HCT116 (cell line): ENCODE measurements around the gene OIP5. TPM values are rescaled to one million over a fixed set of nuclear protein-coding genes. Genes with fewer than 3 reads are reported as not detected.

Experiments
- ATAC-seq: fragments of 200-7000 bp; cut with Tn5 transposase; 2 replicates; pipeline ENCODE4 v1.9.1; 2020; ENCODE audit warnings: mild to moderate bottlenecking, moderate library complexity
- BruUV-seq: library from RNA; stranded (reverse); fragments of 400-500 nt; replicated peaks from 2 replicates; lab custom pipeline; 2021; lab: Mats Ljungman, UMichigan
- CTCF ChIA-PET: fragments of 300-600 bp; sonication (Branson Sonifier 250); formaldehyde crosslinking; loops from one replicate; lab custom pipeline; 2021; ENCODE audit warnings: antibody characterized with exemption; lab: Charles Lee
- POLR2A ChIA-PET: fragments of 300-600, 350-600 bp; sonication (Branson Sonifier 250); formaldehyde crosslinking; loops from one replicate; lab custom pipeline; 2021; ENCODE audit warnings: antibody characterized with exemption; lab: Charles Lee
- RAD21 ChIA-PET, 2 experiments: fragments of 300-600 bp; sonication (Branson Sonifier 250); formaldehyde crosslinking; loops; one replicate each; lab custom pipeline; 2023; ENCODE audit warnings: low total read pairs in 2 of 2; ENCODE audit not compliant: uncharacterized antibody in 2 of 2, unreplicated experiment in 2 of 2, low non-redundant PET in 1 of 2; lab: Charles Lee
- DNase-seq: peaks from one replicate; pipeline ENCODE4 v3.0.0-alpha.2; 2010; ENCODE audit warnings: low read depth, low spot score
- H2AFZ ChIP-seq: fragments of 200-600 bp; shearing (Covaris generic), sonication (generic); 2 replicates; pipeline ENCODE4 v1.6.1; 2017; ENCODE audit warnings: low read depth, mixed run types, mixed read lengths, antibody characterized with exemption, low read length; ENCODE audit not compliant: poor library complexity, severe bottlenecking
- H3K27ac ChIP-seq: 2 replicates; pipeline ENCODE4 v1.5.1; 2012; ENCODE audit warnings: low read depth, low read length
- H3K27me3 ChIP-seq: fragments of 200-600 bp; sonication (generic); 2 replicates; pipeline ENCODE4 v1.6.1; 2016; ENCODE audit warnings: mixed run types, low read length, mixed read lengths; ENCODE audit not compliant: insufficient read depth
- H3K36me3 ChIP-seq, 2 experiments: fragments of 200-500 bp in 1 of 2; fragments of 200-600 bp in 1 of 2; sonication (Bioruptor generic) in 1 of 2; sonication (generic) in 1 of 2; 2 replicates each; pipeline versions ENCODE4 v1.5.1 to v1.6.1; 2014 to 2016; ENCODE audit warnings: low read length in 2 of 2, inconsistent platforms in 1 of 2, mixed read lengths in 1 of 2, mixed run types in 1 of 2; ENCODE audit not compliant: insufficient read depth in 2 of 2, control insufficient read depth in 1 of 2
- H3K4me1 ChIP-seq, 2 experiments: fragments of 200-600 bp in 1 of 2; sonication (generic) in 1 of 2; 2 replicates each; pipeline versions ENCODE4 v1.5.1 to v1.6.1; 2012 to 2017; ENCODE audit warnings: low read length in 2 of 2, inconsistent platforms in 1 of 2, mild to moderate bottlenecking in 1 of 2, mixed read lengths in 1 of 2, mixed run types in 1 of 2, moderate library complexity in 1 of 2; ENCODE audit not compliant: insufficient read depth in 2 of 2, control insufficient read depth in 1 of 2
- H3K4me2 ChIP-seq: fragments of 200-600 bp; sonication (generic); 2 replicates; pipeline ENCODE4 v1.6.1; 2017; ENCODE audit warnings: mixed run types, low read length, mixed read lengths
- H3K4me3 ChIP-seq, 2 experiments: fragments of 200-600 bp in 1 of 2; sonication (generic) in 1 of 2; replicated peaks in 1 of 2; 2 replicates each; pipeline ENCODE4 v1.5.1; 2011 to 2016; ENCODE audit warnings: low read length in 2 of 2, control low read depth in 1 of 2, low read depth in 1 of 2, mild to moderate bottlenecking in 1 of 2, mixed read lengths in 1 of 2, mixed run types in 1 of 2
- H3K79me2 ChIP-seq: fragments of 200-600 bp; sonication (generic); 2 replicates; pipeline ENCODE4 v1.6.1; 2017; ENCODE audit warnings: mild to moderate bottlenecking, mixed run types, low read length, moderate library complexity, mixed read lengths; ENCODE audit not compliant: insufficient read depth
- H3K9ac ChIP-seq: fragments of 200-600 bp; sonication (generic); 2 replicates; pipeline ENCODE4 v1.6.1; 2016; ENCODE audit warnings: low read length, mixed read lengths
- H3K9me2 ChIP-seq: fragments of 200-600 bp; sonication (generic), shearing (Covaris generic); 2 replicates; pipeline ENCODE4 v1.6.1; 2017; ENCODE audit warnings: mixed run types, mild to moderate bottlenecking, moderate library complexity; ENCODE audit not compliant: insufficient read depth
- H3K9me3 ChIP-seq, 2 experiments: fragments of 200-500 bp in 1 of 2; fragments of 200-600 bp in 1 of 2; sonication (Bioruptor generic) in 1 of 2; sonication (generic) in 1 of 2; 2 replicates each; pipeline ENCODE4 v1.6.1; 2014 to 2017; ENCODE audit warnings: low read length in 2 of 2, mixed read lengths in 2 of 2, inconsistent platforms in 1 of 2, low read depth in 1 of 2, mild to moderate bottlenecking in 1 of 2, mixed run types in 1 of 2, moderate library complexity in 1 of 2; ENCODE audit not compliant: control insufficient read depth in 1 of 2, insufficient read depth in 1 of 2
- H4K20me1 ChIP-seq: fragments of 200-600 bp; sonication (generic), shearing (Covaris generic); 2 replicates; pipeline ENCODE4 v1.6.1; 2017; ENCODE audit warnings: mixed run types, mild to moderate bottlenecking, moderate library complexity; ENCODE audit not compliant: insufficient read depth
- CEBPB ChIP-seq: IDR thresholded peaks from 2 replicates; pipeline ENCODE4 v1.6.1; 2012; ENCODE audit warnings: low read depth
- EGR1 ChIP-seq: IDR thresholded peaks from 2 replicates; pipeline ENCODE4 v1.6.1; 2012; ENCODE audit warnings: low read depth
- ELF1 ChIP-seq: IDR thresholded peaks from 2 replicates; pipeline ENCODE4 v1.6.1; 2012; ENCODE audit warnings: low read depth, borderline replicate concordance
- FOSL1 ChIP-seq: IDR thresholded peaks from 2 replicates; pipeline ENCODE4 v1.6.1; 2012; ENCODE audit warnings: low read depth
- JUND ChIP-seq: IDR thresholded peaks from 2 replicates; pipeline ENCODE4 v1.6.1; 2012
- POLR2AphosphoS5 ChIP-seq: IDR thresholded peaks from 2 replicates; pipeline ENCODE4 v1.6.1; 2011; ENCODE audit warnings: mild to moderate bottlenecking, low read depth, low read length, moderate library complexity
- SP1 ChIP-seq: IDR thresholded peaks from 2 replicates; pipeline ENCODE4 v1.6.1; 2012; ENCODE audit warnings: low read depth
- SRF ChIP-seq: IDR thresholded peaks from 2 replicates; pipeline ENCODE4 v1.6.1; 2012; ENCODE audit warnings: low read depth
- TCF7L2 ChIP-seq: IDR thresholded peaks from 2 replicates; pipeline ENCODE4 v1.7.0; 2011; ENCODE audit warnings: borderline replicate concordance, inconsistent platforms; ENCODE audit not compliant: insufficient read depth, insufficient read length; ENCODE audit errors: extremely low read depth
- ZFX ChIP-seq: fragments of 450-650 bp; IDR thresholded peaks from 2 replicates; pipeline ENCODE4 v1.6.1; 2017
- intact Hi-C: fragments of 100-400 bp; cut with micrococcal nuclease; formaldehyde crosslinking; loops from 2 replicates; pipeline ENCODE4 v1.10.0; 2022
- total RNA-seq: library from RNA; stranded (reverse); gene quantifications from one replicate; pipeline ENCODE4 v1.2.1, GENCODE V29; 2021; ENCODE audit not compliant: unreplicated experiment

OIP5 gene
- total RNA-seq, 1 experiment from 2014 or later: 19.7 TPM

DNA sequence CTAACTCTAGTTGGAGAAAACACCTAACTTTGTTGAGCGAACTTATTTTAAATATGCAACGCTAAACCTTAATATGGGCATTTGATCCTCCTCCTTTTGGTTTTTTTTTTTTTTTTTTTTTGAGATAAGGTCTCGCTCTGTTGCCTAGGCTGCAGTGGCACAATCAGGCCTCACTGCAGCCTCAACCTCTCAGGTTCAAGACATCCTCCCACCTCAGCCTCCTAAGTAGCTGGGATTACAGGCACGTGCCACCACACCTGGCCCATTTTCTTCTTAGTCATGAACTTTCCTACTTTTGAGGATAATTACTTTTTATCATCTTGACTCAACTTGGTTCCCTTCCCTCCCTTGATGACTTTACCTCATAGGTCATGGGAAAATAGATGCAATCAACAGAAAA, 4.2 kb upstream of the OIP5 start (continued):
- TF ChIP-seq TCF7L2: no peak
- TF ChIP-seq EGR1: no peak

DNA sequence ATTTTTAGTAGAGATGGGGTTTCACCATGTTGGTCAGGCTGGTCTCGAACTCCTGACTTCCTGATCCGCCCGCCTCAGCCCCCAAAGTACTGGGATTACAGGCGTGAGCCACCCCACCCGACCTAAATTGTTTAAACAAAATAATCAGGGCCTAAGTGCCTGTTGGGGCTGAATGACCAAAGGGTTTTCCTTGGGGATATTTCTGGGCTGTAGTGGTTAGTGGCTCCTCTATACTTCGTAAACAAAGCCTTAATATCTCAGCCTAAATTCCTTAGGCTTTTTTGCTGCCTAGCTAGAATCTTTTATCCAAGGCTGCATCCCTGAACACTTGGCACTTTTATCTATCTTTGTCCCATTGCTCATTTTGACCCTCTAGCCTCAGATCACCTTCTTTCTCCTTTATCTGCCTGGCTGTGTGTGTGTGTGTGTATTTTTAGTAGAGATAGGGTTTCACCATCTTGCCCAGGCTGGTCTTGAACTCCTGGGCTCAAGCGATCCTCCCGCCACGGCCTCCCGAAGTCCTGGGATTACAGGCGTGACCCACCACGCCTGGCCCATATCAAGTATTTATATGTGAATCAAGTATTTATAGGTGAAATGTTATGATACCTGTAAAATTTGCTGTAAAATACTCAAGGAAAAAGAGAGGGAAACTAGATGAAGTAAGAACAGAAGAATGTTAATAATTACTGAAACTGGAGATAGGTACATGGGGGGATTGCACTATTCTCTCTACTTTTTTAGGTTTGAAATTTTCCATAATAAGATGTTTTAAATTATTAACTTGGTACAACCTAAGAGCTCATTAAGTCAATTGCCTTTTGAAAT, 2.1 kb upstream of the OIP5 start:
- Histone ChIP-seq H3K27me3 (no peaks in the 10 kb centered on the region), H3K9me2 (no peaks in the 10 kb centered on the region), H3K9me3 (no peaks in the 10 kb centered on the region), H3K4me3 (peak overlapping the region; percentile 91 to 96), H4K20me1 (no peaks in the 10 kb centered on the region), H3K79me2 (peaks cover 83% of the 10 kb centered on the region), H2AFZ (no peak overlapping the region), H3K4me1 (peaks cover 15 to 23% of the 10 kb centered on the region in 2 experiments), H3K9ac (peak overlapping the region; percentile 98), H3K27ac (peak overlapping the region; percentile 41), H3K4me2 (peak overlapping the region; percentile 85), H3K36me3 (peaks cover 2 to 12% of the 10 kb centered on the region in 2 experiments; a peak in 2 of 4 replicates)
- ATAC-seq (no peak), DNase-seq (no peak)
- BruUV-seq: no TSS peak
- CTCF ChIA-PET: no interaction called here
- RAD21 ChIA-PET: no interaction called here
- POLR2A ChIA-PET: no interaction called here
- intact Hi-C loops: no loop called here
- TF ChIP-seq SRF (no peak), ELF1 (no peak), SP1 (no peak), TCF7L2 (no peak), JUND (no peak), FOSL1 (no peak), ZFX (no peak), CEBPB (no peak), POLR2AphosphoS5 (no peak)
